Inflammatory macrophage treated with lipopolysaccharide for 4 hours (primary cell): Measurements from ENCODE around the gene RSRC1.
"Not testable (repeated sequence)": the region's sequence is repeated elsewhere in the genome, so short reads cannot be mapped to it uniquely, and the experiment has no call there.

Experiments
- DNase-seq: peaks from one replicate; pipeline ENCODE4 v3.0.0-alpha.2; 2020

RSRC1 gene

GRCh38 chr3:158244274-158244673 is 134.4 kb downstream of the RSRC1 start:
- DNase-seq = no peak

GRCh38 chr3:158247288-158247687 is 137.4 kb downstream of the RSRC1 start:
- no peak for DNase-seq

GRCh38 chr3:158248261-158248660 is 138.4 kb downstream of the RSRC1 start:
- DNase-seq = no peak

- DNase-seq = no peak
Observed at GRCh38 chr3:158249183-158249582, 139.3 kb downstream of the RSRC1 start.

- DNase-seq = no peak
Observed at GRCh38 chr3:158258619-158259018, 148.7 kb downstream of the RSRC1 start.

- DNase-seq = no peak
Observed at GRCh38 chr3:158260392-158260791, 150.5 kb downstream of the RSRC1 start.

GRCh38 chr3:158261371-158261991 is 151.6 kb downstream of the RSRC1 start:
- DNase-seq = peak; percentile 19

- DNase-seq = no peak
Observed at GRCh38 chr3:158264894-158265293, 155.0 kb downstream of the RSRC1 start.

- DNase-seq = no peak
Observed at GRCh38 chr3:158267015-158267414, 157.1 kb downstream of the RSRC1 start.

- DNase-seq = no peak
Observed at GRCh38 chr3:158269942-158270341, 160.1 kb downstream of the RSRC1 start.

- DNase-seq = peak; percentile 2
Observed at GRCh38 chr3:158272081-158272480, 162.2 kb downstream of the RSRC1 start.

GRCh38 chr3:158273656-158274055 is 163.8 kb downstream of the RSRC1 start:
- DNase-seq = no peak

GRCh38 chr3:158278187-158278586 is 168.3 kb downstream of the RSRC1 start:
- DNase-seq = no peak

- DNase-seq = peak; percentile 45
Observed at GRCh38 chr3:158279609-158280008, 169.7 kb downstream of the RSRC1 start.

GRCh38 chr3:158295771-158296170 is 185.9 kb downstream of the RSRC1 start:
- no peak for DNase-seq

GRCh38 chr3:158297940-158298339 is 188.1 kb downstream of the RSRC1 start:
- DNase-seq = no peak

- DNase-seq = no peak
Observed at GRCh38 chr3:158308236-158308928, 198.5 kb downstream of the RSRC1 start.

GRCh38 chr3:158312560-158313141 is 202.8 kb downstream of the RSRC1 start:
- DNase-seq = no peak

GRCh38 chr3:158313338-158313927 is 203.5 kb downstream of the RSRC1 start:
- peak; percentile 44 for DNase-seq

- no peak for DNase-seq
Observed at GRCh38 chr3:158314426-158315357, 204.8 kb downstream of the RSRC1 start.

- DNase-seq = not testable (repeated sequence)
Observed at GRCh38 chr3:158329696-158330441, 220.0 kb downstream of the RSRC1 start.

- DNase-seq = peak; percentile 19
Observed at GRCh38 chr3:158330870-158331269, 221.0 kb downstream of the RSRC1 start.
